Ishikawa (cell line): Measurements from ENCODE around the gene CXXC5.

ENCODE experiments used
- CEBPB ChIP-seq: IDR thresholded peaks from 2 replicates; pipeline ENCODE4 v1.6.1; 2012
- CREB1 ChIP-seq: IDR thresholded peaks from 2 replicates; pipeline ENCODE4 v1.6.1; 2012; ENCODE audit warnings: low read depth
- EGR1 ChIP-seq: IDR thresholded peaks from 2 replicates; pipeline ENCODE4 v1.6.1; 2012
- EP300 ChIP-seq: IDR thresholded peaks from 2 replicates; pipeline ENCODE4 v1.6.1; 2012; ENCODE audit warnings: borderline replicate concordance
- FOXM1 ChIP-seq: IDR thresholded peaks from 2 replicates; pipeline ENCODE4 v1.6.1; 2012; ENCODE audit warnings: low read depth, borderline replicate concordance
- MAX ChIP-seq: IDR thresholded peaks from 2 replicates; pipeline ENCODE4 v1.6.1; 2012
- NFIC ChIP-seq: IDR thresholded peaks from 2 replicates; pipeline ENCODE4 v1.6.1; 2012
- RAD21 ChIP-seq: IDR thresholded peaks from 2 replicates; pipeline ENCODE4 v1.6.1; 2012; ENCODE audit warnings: low read depth
- REST ChIP-seq: IDR thresholded peaks from 2 replicates; pipeline ENCODE4 v1.6.1; 2012; ENCODE audit warnings: low read depth, mild to moderate bottlenecking
- TAF1 ChIP-seq: IDR thresholded peaks from 2 replicates; pipeline ENCODE4 v1.6.1; 2012; ENCODE audit warnings: low read depth, mild to moderate bottlenecking
- TCF12 ChIP-seq: IDR thresholded peaks from 2 replicates; pipeline ENCODE4 v1.6.1; 2012; ENCODE audit warnings: low read depth
- TEAD4 ChIP-seq: IDR thresholded peaks from 2 replicates; pipeline ENCODE4 v1.6.1; 2012
- USF1 ChIP-seq: IDR thresholded peaks from 2 replicates; pipeline ENCODE4 v1.6.1; 2012
- YY1 ChIP-seq: IDR thresholded peaks from 2 replicates; pipeline ENCODE4 v1.6.1; 2012; ENCODE audit warnings: low read depth
- ZBTB7A ChIP-seq: IDR thresholded peaks from 2 replicates; pipeline ENCODE4 v1.6.1; 2012; ENCODE audit warnings: low read depth

Gene CXXC5

GRCh38 chr5:139683295-139684271 is 35.4 kb downstream of the CXXC5 start:
- TF ChIP-seq YY1 (no peak), CREB1 (no peak), NFIC (peak; percentile 55), FOXM1 (peak; percentile 61; the same call in 1 of the 2 replicates), EP300 (peak; percentile 71; the same call in 1 of the 2 replicates), RAD21 (no peak), CEBPB (no peak), TEAD4 (no peak), ZBTB7A (peak; percentile 86; the same call in 1 of the 2 replicates), TAF1 (peak; percentile 41; the same call in 1 of the 2 replicates), REST (no peak), USF1 (no peak), TCF12 (peak; percentile 81; the same call in 1 of the 2 replicates), EGR1 (0 out of 2 replicates have a peak, but pooled peaks have one; percentile 22), MAX (no peak)

GRCh38 chr5:139684350-139684880 is 36.3 kb downstream of the CXXC5 start:
- TF ChIP-seq YY1 = 0 out of 2 replicates have a peak, but pooled peaks have one; percentile 32
- peak; percentile 50; the same call in 1 of the 2 replicates for TF ChIP-seq MAX
- no peak for TF ChIP-seq CEBPB

GRCh38 chr5:139684881-139685749 is 37.0 kb downstream of the CXXC5 start:
- TF ChIP-seq TAF1 (no peak; the same call in 1 of the 2 replicates), FOXM1 (peak; percentile 83), RAD21 (no peak), CREB1 (no peak), ZBTB7A (peak; percentile 98), YY1 (peak; percentile 6; the same call in 1 of the 2 replicates), CEBPB (no peak; the same call in 1 of the 2 replicates), EP300 (peak; percentile 85), REST (no peak), TCF12 (peak; percentile 96), NFIC (peak; percentile 91), EGR1 (peak; percentile 53), USF1 (no peak), TEAD4 (no peak; the same call in 1 of the 2 replicates), MAX (peak; percentile 40; the same call in 1 of the 2 replicates)

GRCh38 chr5:139685886-139686285 is 37.7 kb downstream of the CXXC5 start:
- no peak for TF ChIP-seq REST
- no peak for TF ChIP-seq YY1
- no peak for TF ChIP-seq EP300
- no peak for TF ChIP-seq MAX
- no peak for TF ChIP-seq FOXM1
- no peak for TF ChIP-seq USF1
- no peak for TF ChIP-seq TCF12
